Erythroblast (primary cell): ENCODE data around the gene SMARCAD1.

Experiments used
- DNase-seq, 2 experiments: peaks; one replicate each; lab custom pipeline; 2025; lab: John Stamatoyannopoulos, UW
- GATA1 ChIP-seq: IDR thresholded peaks from 2 replicates; pipeline ENCODE4 v1.6.1; 2011; ENCODE audit warnings: low read depth, mild to moderate bottlenecking, control low read depth, low read length, moderate library complexity
- POLR2A ChIP-seq: IDR thresholded peaks from 2 replicates; pipeline ENCODE4 v1.6.1; 2011; ENCODE audit warnings: mild to moderate bottlenecking, low read length

SMARCAD1 gene

GRCh38 chr4:94211861-94212260, 4.2 kb downstream of the SMARCAD1 start:
- no peak for TF ChIP-seq GATA1
- TF ChIP-seq POLR2A: no peak
- DNase-seq: peak; percentile 9 to 52

GRCh38 chr4:94214703-94215319, 7.1 kb downstream of the SMARCAD1 start:
- no peak for DNase-seq
- TF ChIP-seq POLR2A (no peak), GATA1 (no peak)

- DNase-seq: no peak
- no peak for TF ChIP-seq GATA1
- TF ChIP-seq POLR2A: no peak
Observed at GRCh38 chr4:94216394-94216793, 8.7 kb downstream of the SMARCAD1 start.

GRCh38 chr4:94219402-94219801, 11.7 kb downstream of the SMARCAD1 start:
- no peak for TF ChIP-seq POLR2A
- no peak for TF ChIP-seq GATA1
- no peak for DNase-seq

GRCh38 chr4:94221916-94222315, 14.3 kb downstream of the SMARCAD1 start:
- TF ChIP-seq GATA1: no peak
- no peak for TF ChIP-seq POLR2A
- DNase-seq: peak; percentile 86 to 88

GRCh38 chr4:94225449-94225848, 17.8 kb downstream of the SMARCAD1 start:
- DNase-seq: no peak
- TF ChIP-seq GATA1 (no peak), POLR2A (no peak)

- DNase-seq: no peak
- TF ChIP-seq GATA1 (no peak), POLR2A (no peak)
Observed at GRCh38 chr4:94226763-94227162, 19.1 kb downstream of the SMARCAD1 start.

GRCh38 chr4:94228493-94229216, 21.0 kb downstream of the SMARCAD1 start:
- TF ChIP-seq GATA1 (no peak), POLR2A (no peak)
- peak; percentile 12 to 36 for DNase-seq

- DNase-seq: no peak
- TF ChIP-seq POLR2A: no peak
- TF ChIP-seq GATA1: no peak
Observed at GRCh38 chr4:94232519-94232918, 24.9 kb downstream of the SMARCAD1 start.

- no peak for TF ChIP-seq GATA1
- no peak for TF ChIP-seq POLR2A
- no peak for DNase-seq
Observed at GRCh38 chr4:94235825-94236224, 28.2 kb downstream of the SMARCAD1 start.

GRCh38 chr4:94237271-94237670, 29.6 kb downstream of the SMARCAD1 start:
- no peak for DNase-seq
- TF ChIP-seq GATA1: no peak
- no peak for TF ChIP-seq POLR2A

GRCh38 chr4:94238160-94238559, 30.5 kb downstream of the SMARCAD1 start:
- TF ChIP-seq POLR2A (no peak), GATA1 (no peak)
- no peak for DNase-seq

GRCh38 chr4:94240384-94240783, 32.7 kb downstream of the SMARCAD1 start:
- DNase-seq: no peak
- TF ChIP-seq GATA1: no peak
- no peak for TF ChIP-seq POLR2A

GRCh38 chr4:94244087-94244828, 36.6 kb downstream of the SMARCAD1 start:
- DNase-seq: no peak
- TF ChIP-seq POLR2A: no peak
- no peak for TF ChIP-seq GATA1

GRCh38 chr4:94244829-94245185, 37.1 kb downstream of the SMARCAD1 start:
- DNase-seq: no peak
- TF ChIP-seq POLR2A: no peak
- TF ChIP-seq GATA1: no peak
